Kidney (tissue), 14 donors: Measurements from ENCODE around the gene RASD1. TPM values are rescaled to one million over a fixed set of nuclear protein-coding genes. Genes with fewer than 3 reads are reported as not detected.

Source experiments
- DNase-seq, 5 donors: peaks; one replicate each; pipeline ENCODE4 v3.0.0-alpha.2; 2013 to 2020
- FAIRE-seq: peaks from 2 replicates; lab custom pipeline; 2012; peaks lifted over from hg19 to GRCh38; lab: Jason Lieb, UNC
- H3K27ac ChIP-seq, 2 donors: one replicate each; pipeline ENCODE4 v1.7.0; 2013; ENCODE audit warnings: low read depth in 2 of 2, low read length in 2 of 2, inconsistent platforms in 1 of 2
- H3K27me3 ChIP-seq: one replicate; pipeline ENCODE4 v1.7.1; 2013; ENCODE audit warnings: low read length, inconsistent platforms; ENCODE audit not compliant: control insufficient read depth, insufficient read depth
- H3K36me3 ChIP-seq, 3 donors: one replicate each; pipeline versions ENCODE4 v1.7.0 to v1.7.1; 2013; ENCODE audit warnings: low read length in 3 of 3, control low read depth in 1 of 3, inconsistent platforms in 1 of 3; ENCODE audit not compliant: insufficient read depth in 3 of 3, control insufficient read depth in 2 of 3
- H3K4me1 ChIP-seq, 3 donors: one replicate each; pipeline versions ENCODE4 v1.7.0 to v1.7.1; 2013; ENCODE audit warnings: low read length in 3 of 3, inconsistent platforms in 1 of 3, low read depth in 1 of 3; ENCODE audit not compliant: control insufficient read depth in 2 of 3, insufficient read depth in 2 of 3
- H3K4me3 ChIP-seq, 3 donors: one replicate each; pipeline versions ENCODE4 v1.7.0 to v1.8.1; 2013; ENCODE audit warnings: low read length in 3 of 3, control low read depth in 1 of 3, inconsistent platforms in 1 of 3
- H3K9ac ChIP-seq, 3 donors: one replicate each; pipeline versions ENCODE4 v1.7.0 to v1.7.1; 2013; ENCODE audit warnings: low read length in 3 of 3, control low read depth in 1 of 3, inconsistent platforms in 1 of 3
- H3K9me3 ChIP-seq, 3 donors: one replicate each; pipeline versions ENCODE4 v1.7.0 to v1.7.1; 2013; ENCODE audit warnings: low read length in 3 of 3, control low read depth in 1 of 3, inconsistent platforms in 1 of 3; ENCODE audit not compliant: control insufficient read depth in 2 of 3, insufficient read depth in 1 of 3
- intact Hi-C: fragments of 100-400 bp; cut with DNase I; formaldehyde crosslinking; loops from one replicate; pipeline ENCODE4 v1.11.1; 2022
- polyA plus RNA-seq: library from polyadenylated mRNA; stranded (reverse); fragments of 350-450 nt; fragmentation: Illumina TruSeq; extraction: RNeasy Lipid Tissue Mini Kit (QIAGEN cat#74804); gene quantifications from one replicate; pipeline ENCODE4 v1.2.3, GENCODE V29; 2014; ENCODE audit warnings: low read depth, low replicate concordance; ENCODE audit not compliant: insufficient read depth
- total RNA-seq: library from RNA; stranded (reverse); fragmentation: NEBNext Ultra II Directional; extraction: Animal tissue kit (Norgen Biotek cat#: 25700); gene quantifications from one replicate; pipeline ENCODE4 v1.2.1, GENCODE V29; 2021
- TF ChIP-seq, protein P1 (sequence below): IDR thresholded peaks from 3 replicates; pipeline ENCODE4 v1.5.1; 2012; ENCODE audit warnings: mild to moderate bottlenecking, moderate library complexity, borderline replicate concordance; ENCODE audit not compliant: insufficient read depth; ENCODE audit errors: extremely low read depth
- donor health status: control.
- donor health status: control.
- donor health status: control.
- donor health status: control.
- donor health status: control.
- donor health status: DM: yes; HTN: yes; CAD: no.
- donor health status: Normal renal cell carcinoma (clear cell type).

RASD1 gene
- total and polyA plus RNA-seq, 2 donors from 2014 or later, result 103 to 147 TPM

DNA sequence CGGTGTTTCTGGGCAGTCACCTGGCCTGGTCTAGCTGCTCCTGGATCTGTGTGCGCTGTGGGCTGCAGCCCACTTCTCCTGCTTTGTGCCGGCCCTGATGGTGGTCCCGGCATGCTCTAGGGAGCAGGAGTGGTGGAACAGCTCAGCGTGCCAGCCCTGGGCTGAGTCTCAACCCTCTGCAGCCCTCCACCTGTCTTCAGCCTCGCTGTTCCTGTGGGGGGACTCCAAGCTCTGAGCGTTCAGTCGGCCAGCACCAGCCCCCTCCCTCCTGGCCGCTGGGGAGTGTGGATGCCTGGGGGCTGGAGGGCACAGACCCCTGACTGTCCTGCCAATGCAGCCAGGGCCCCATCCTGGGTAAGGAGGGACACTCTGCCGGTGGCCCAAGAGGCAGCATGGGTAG lies 23.7 kb upstream of the RASD1 start:
- H3K27me3 ChIP-seq, result no peaks in the 10 kb centered on the region
- intact Hi-C loops, result no loop called here
- no peak overlapping the region for H3K4me3 ChIP-seq
- no peaks in the 10 kb centered on the region for H3K9me3 ChIP-seq
- FAIRE-seq (no peak), DNase-seq (peak in 1 of 5 donors; percentile 35)
- no peaks in the 10 kb centered on the region for H3K36me3 ChIP-seq
- no peaks in the 10 kb centered on the region for H3K4me1 ChIP-seq
- no peak overlapping the region for H3K27ac ChIP-seq
- no peak overlapping the region for H3K9ac ChIP-seq
- TF ChIP-seq, protein P1, sequence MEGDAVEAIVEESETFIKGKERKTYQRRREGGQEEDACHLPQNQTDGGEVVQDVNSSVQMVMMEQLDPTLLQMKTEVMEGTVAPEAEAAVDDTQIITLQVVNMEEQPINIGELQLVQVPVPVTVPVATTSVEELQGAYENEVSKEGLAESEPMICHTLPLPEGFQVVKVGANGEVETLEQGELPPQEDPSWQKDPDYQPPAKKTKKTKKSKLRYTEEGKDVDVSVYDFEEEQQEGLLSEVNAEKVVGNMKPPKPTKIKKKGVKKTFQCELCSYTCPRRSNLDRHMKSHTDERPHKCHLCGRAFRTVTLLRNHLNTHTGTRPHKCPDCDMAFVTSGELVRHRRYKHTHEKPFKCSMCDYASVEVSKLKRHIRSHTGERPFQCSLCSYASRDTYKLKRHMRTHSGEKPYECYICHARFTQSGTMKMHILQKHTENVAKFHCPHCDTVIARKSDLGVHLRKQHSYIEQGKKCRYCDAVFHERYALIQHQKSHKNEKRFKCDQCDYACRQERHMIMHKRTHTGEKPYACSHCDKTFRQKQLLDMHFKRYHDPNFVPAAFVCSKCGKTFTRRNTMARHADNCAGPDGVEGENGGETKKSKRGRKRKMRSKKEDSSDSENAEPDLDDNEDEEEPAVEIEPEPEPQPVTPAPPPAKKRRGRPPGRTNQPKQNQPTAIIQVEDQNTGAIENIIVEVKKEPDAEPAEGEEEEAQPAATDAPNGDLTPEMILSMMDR, result no peak

DNA sequence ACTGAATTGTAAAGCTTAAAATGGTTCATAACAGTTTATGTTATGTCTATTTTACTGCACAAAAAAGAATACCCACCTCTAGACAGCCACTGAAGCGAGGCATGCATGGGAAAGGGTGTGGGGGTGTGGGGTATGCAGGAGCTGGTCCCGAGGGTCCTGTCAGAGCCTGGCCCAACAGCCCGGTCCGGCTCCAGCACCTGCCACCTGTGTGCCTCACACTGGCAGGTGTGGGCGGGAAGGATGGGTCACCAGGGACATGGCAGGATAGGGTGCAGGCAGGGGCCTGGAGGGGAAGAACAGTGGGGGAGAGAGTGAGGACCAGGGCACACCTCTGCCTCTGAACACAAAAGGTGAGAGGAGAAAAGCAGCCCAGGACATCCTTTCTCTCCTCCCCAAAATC lies 22.8 kb upstream of the RASD1 start:
- H3K9ac ChIP-seq, result no peak overlapping the region
- intact Hi-C loops, result no loop called here
- no peaks in the 10 kb centered on the region for H3K27me3 ChIP-seq
- FAIRE-seq (no peak), DNase-seq (peak in 1 of 5 donors; percentile 64)
- no peak overlapping the region for H3K4me3 ChIP-seq
- H3K4me1 ChIP-seq, result no peaks in the 10 kb centered on the region
- no peaks in the 10 kb centered on the region for H3K9me3 ChIP-seq
- H3K36me3 ChIP-seq, result no peaks in the 10 kb centered on the region
- H3K27ac ChIP-seq, result no peak overlapping the region
- TF ChIP-seq, protein P1, result no peak

DNA sequence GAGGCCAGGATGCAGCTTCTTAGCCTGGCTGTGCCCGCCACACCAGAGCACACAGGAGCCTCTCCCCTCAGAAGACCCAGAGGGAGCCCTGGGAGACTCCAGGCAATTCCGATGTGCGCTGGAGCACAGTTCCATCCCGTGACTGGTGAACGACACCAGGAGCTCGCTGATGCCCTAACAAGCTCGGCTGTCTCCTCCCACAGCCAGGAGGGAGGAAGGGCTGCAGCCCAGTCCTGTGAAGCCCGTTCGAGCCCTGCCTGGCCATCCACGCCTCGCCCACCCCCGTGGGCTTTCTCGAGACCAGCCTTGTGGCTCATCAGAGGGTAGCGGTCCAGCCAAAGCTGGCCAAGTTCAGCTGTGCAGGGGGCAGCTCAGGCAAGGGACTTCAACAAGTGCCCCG lies 21.8 kb upstream of the RASD1 start:
- intact Hi-C loops, result no loop called here

More for the DNA sequence above, 21.8 kb upstream of the RASD1 start:
- H3K9me3 ChIP-seq, result no peaks in the 10 kb centered on the region
- TF ChIP-seq, protein P1, result no peak
- no peak overlapping the region for H3K4me3 ChIP-seq
- H3K36me3 ChIP-seq, result no peaks in the 10 kb centered on the region
- no peak overlapping the region for H3K27ac ChIP-seq
- peak; percentile 34 to 74 (median 71) for DNase-seq
- no peaks in the 10 kb centered on the region for H3K27me3 ChIP-seq
- no peak overlapping the region for H3K9ac ChIP-seq
- no peaks in the 10 kb centered on the region for H3K4me1 ChIP-seq
- no peak for FAIRE-seq
